Nephron progenitor cell (in vitro differentiated cells): ENCODE measurements around the gene ZBTB9.

ENCODE experiments used
- DNase-seq: peaks from one replicate; pipeline ENCODE4 v3.0.0; 2021
- H3K27ac Mint-ChIP-seq: 2 replicates; pipeline ENCODE4 v1.8.0; 2021; ENCODE audit warnings: mild to moderate bottlenecking, moderate library complexity, mixed read lengths
- H3K27me3 Mint-ChIP-seq: 2 replicates; pipeline ENCODE4 v1.8.0; 2021; ENCODE audit warnings: mild to moderate bottlenecking, low read depth, mixed read lengths; ENCODE audit not compliant: poor library complexity
- H3K36me3 Mint-ChIP-seq: 2 replicates; pipeline ENCODE4 v1.8.0; 2021; ENCODE audit warnings: low read depth, mixed read lengths
- H3K4me1 Mint-ChIP-seq: 2 replicates; pipeline ENCODE4 v1.8.0; 2021; ENCODE audit warnings: mixed read lengths
- H3K4me3 Mint-ChIP-seq: 2 replicates; pipeline ENCODE4 v1.8.0; 2021; ENCODE audit warnings: mild to moderate bottlenecking, moderate library complexity, mixed read lengths
- H3K9me3 Mint-ChIP-seq: 2 replicates; pipeline ENCODE4 v1.8.0; 2021; ENCODE audit warnings: mild to moderate bottlenecking, moderate library complexity, mixed read lengths
- CTCF ChIP-seq: fragments of 200-600 bp; sonication (generic); IDR thresholded peaks from 2 replicates; pipeline ENCODE4 v1.5.0; 2021; ENCODE audit warnings: antibody characterized with exemption

ZBTB9 gene

GRCh38 chr6:33431880-33432541 is 22.4 kb upstream of the ZBTB9 start:
- Mint-ChIP-seq H3K36me3 (peaks cover 21% of the 10 kb centered on the region), H3K9me3 (no peaks in the 10 kb centered on the region), H3K27me3 (no peaks in the 10 kb centered on the region), H3K4me3 (peak overlapping the region; percentile 75), H3K4me1 (peaks cover 75% of the 10 kb centered on the region), H3K27ac (peak overlapping the region; percentile 77)
- no peak for TF ChIP-seq CTCF
- DNase-seq, result no peak

- H3K27ac Mint-ChIP-seq, result peak overlapping the region; percentile 81
- H3K27me3 Mint-ChIP-seq, result no peaks in the 10 kb centered on the region
- H3K36me3 Mint-ChIP-seq, result peaks cover 26% of the 10 kb centered on the region
- no peak for DNase-seq
- H3K9me3 Mint-ChIP-seq, result no peaks in the 10 kb centered on the region
- H3K4me1 Mint-ChIP-seq, result peaks cover 70% of the 10 kb centered on the region
- peak overlapping the region; percentile 75 for H3K4me3 Mint-ChIP-seq
- no peak for TF ChIP-seq CTCF
Measured at GRCh38 chr6:33432546-33432945, 21.8 kb upstream of the ZBTB9 start.

- no peak for DNase-seq
- Mint-ChIP-seq H3K36me3 (peaks cover 30% of the 10 kb centered on the region), H3K4me1 (peaks cover 69% of the 10 kb centered on the region), H3K9me3 (no peaks in the 10 kb centered on the region), H3K27ac (peak overlapping the region; percentile 81), H3K27me3 (no peaks in the 10 kb centered on the region), H3K4me3 (peak overlapping the region; percentile 75)
- no peak for TF ChIP-seq CTCF
Measured at GRCh38 chr6:33433001-33433543, 21.3 kb upstream of the ZBTB9 start.

- Mint-ChIP-seq H3K27ac (no peak overlapping the region), H3K9me3 (no peaks in the 10 kb centered on the region), H3K4me3 (peak overlapping the region; percentile 68), H3K27me3 (no peaks in the 10 kb centered on the region), H3K36me3 (peaks cover 36% of the 10 kb centered on the region), H3K4me1 (peaks cover 64% of the 10 kb centered on the region)
- TF ChIP-seq CTCF, result no peak
- DNase-seq, result no peak
Measured at GRCh38 chr6:33433544-33434191, 20.7 kb upstream of the ZBTB9 start.

- Mint-ChIP-seq H3K4me3 (no peak overlapping the region), H3K4me1 (peaks cover 51% of the 10 kb centered on the region), H3K36me3 (peaks cover 49% of the 10 kb centered on the region), H3K27me3 (no peaks in the 10 kb centered on the region), H3K9me3 (no peaks in the 10 kb centered on the region), H3K27ac (no peak overlapping the region)
- no peak for TF ChIP-seq CTCF
- no peak for DNase-seq
Measured at GRCh38 chr6:33434961-33435360, 19.4 kb upstream of the ZBTB9 start.

DNA sequence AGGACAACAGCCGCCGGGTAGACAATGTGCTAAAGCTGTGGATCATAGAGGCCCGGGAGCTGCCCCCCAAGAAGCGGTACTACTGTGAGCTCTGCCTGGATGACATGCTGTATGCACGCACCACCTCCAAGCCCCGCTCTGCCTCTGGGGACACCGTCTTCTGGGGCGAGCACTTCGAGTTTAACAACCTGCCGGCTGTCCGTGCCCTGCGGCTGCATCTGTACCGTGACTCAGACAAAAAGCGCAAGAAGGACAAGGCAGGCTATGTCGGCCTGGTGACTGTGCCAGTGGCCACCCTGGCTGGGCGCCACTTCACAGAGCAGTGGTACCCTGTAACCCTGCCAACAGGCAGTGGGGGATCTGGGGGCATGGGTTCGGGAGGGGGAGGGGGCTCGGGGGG is 16.7 kb upstream of the ZBTB9 start:
- Mint-ChIP-seq H3K27me3 (no peaks in the 10 kb centered on the region), H3K9me3 (no peaks in the 10 kb centered on the region), H3K4me3 (no peak overlapping the region), H3K36me3 (peaks cover 66% of the 10 kb centered on the region), H3K27ac (no peak overlapping the region), H3K4me1 (peaks cover 25% of the 10 kb centered on the region)
- no peak for DNase-seq
- TF ChIP-seq CTCF, result no peak
